GM19438 (cell line): ENCODE results near the gene MYRF.

Source experiments
- ATAC-seq: cut with Tn5 transposase; IDR thresholded peaks from one replicate; pipeline ENCODE4 v1.9.1; 2021; ENCODE audit warnings: low read depth; ENCODE audit not compliant: unreplicated experiment

Gene MYRF

DNA sequence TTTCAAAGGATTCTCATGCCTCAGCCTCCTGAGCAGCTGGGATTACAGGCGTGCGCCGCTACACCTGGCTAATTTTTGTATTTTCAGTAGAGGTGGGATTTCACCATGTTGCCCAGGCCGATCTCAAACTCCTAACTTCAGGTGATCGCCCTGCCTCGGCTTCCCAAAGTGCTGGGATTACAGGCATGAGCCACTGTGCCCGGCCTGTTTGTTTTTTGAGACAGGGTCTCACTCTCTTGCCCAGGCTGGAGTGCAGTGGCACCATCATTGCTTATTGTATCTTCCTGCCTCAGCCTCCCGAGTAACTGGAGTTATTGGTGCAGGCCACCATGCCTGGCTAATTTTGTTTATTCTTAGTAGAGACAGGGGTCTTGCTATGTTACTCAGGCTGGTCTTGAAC is 83.8 kb downstream of the MYRF start:
- no peak for ATAC-seq

DNA sequence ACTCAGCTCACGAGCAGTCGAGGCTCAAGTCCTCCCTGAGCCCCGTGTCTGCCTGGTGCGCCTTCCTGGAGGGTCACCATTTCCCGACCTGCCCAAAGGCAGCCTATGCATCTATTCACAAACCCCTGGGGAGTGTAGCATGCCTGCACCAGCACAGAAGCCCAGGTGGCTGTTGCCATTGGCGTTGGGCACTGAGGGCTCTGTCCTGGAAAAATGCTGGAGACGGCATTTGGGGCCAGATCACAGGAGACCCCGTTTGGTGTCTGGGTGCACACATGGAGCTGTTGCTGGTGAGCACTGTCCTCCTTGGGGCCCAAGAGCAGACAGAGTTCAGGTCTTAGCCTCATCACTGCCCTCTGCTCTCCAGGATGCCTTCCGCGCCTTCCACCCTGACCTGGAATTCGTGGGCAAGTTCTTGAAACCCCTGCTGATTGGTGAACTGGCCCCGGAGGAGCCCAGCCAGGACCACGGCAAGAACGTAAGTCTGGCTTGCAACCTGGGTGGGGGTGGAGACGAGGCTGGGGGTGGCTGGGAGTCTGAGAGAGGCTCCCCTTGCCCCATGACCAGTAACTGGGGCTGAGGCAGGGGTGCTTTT is 85.1 kb downstream of the MYRF start:
- ATAC-seq = no peak
